A673 (cell line): ENCODE measurements around the gene ABHD16A.

Source experiments
- EZH2 ChIP-seq: fragments of 200-600 bp; sonication (generic); IDR thresholded peaks from 2 replicates; pipeline ENCODE4 v1.6.1; 2017; ENCODE audit warnings: borderline replicate concordance, low read depth, mild to moderate bottlenecking, mixed read lengths, antibody characterized with exemption, low read length; ENCODE audit not compliant: poor library complexity, severe bottlenecking
- TF ChIP-seq, protein P1 (sequence below): fragments of 300-800, 200-600 bp; sonication (generic); conservative IDR thresholded peaks from 2 replicates; pipeline ENCODE4 v1.5.1; 2017; ENCODE audit warnings: low read depth, mild to moderate bottlenecking, antibody characterized with exemption, low read length, moderate library complexity, mixed read lengths

- TF ChIP-seq, protein P1, sequence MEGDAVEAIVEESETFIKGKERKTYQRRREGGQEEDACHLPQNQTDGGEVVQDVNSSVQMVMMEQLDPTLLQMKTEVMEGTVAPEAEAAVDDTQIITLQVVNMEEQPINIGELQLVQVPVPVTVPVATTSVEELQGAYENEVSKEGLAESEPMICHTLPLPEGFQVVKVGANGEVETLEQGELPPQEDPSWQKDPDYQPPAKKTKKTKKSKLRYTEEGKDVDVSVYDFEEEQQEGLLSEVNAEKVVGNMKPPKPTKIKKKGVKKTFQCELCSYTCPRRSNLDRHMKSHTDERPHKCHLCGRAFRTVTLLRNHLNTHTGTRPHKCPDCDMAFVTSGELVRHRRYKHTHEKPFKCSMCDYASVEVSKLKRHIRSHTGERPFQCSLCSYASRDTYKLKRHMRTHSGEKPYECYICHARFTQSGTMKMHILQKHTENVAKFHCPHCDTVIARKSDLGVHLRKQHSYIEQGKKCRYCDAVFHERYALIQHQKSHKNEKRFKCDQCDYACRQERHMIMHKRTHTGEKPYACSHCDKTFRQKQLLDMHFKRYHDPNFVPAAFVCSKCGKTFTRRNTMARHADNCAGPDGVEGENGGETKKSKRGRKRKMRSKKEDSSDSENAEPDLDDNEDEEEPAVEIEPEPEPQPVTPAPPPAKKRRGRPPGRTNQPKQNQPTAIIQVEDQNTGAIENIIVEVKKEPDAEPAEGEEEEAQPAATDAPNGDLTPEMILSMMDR = no peak
- TF ChIP-seq EZH2 = no peak
These were observed 48.4 kb downstream of the ABHD16A start for GRCh38 chr6:31654574-31655348.
